Measurements from ENCODE around the gene ZNF169.
"Not testable (repeated sequence)": the region's sequence is repeated elsewhere in the genome, so short reads cannot be mapped to it uniquely, and the experiment has no call there.

- TF ChIP-seq CTCF (IDR thresholded peaks at IDR 0.05; ENCODE audit: low read length); EZH2 (optimal IDR thresholded peaks at IDR 0.05; ENCODE audit: low read depth, low read length); EZH2phosphoT487 (IDR thresholded peaks at IDR 0.05; ENCODE audit: low read length): not testable (repeated sequence)
Measured at GRCh38 chr9:94336445-94336844, 77.3 kb downstream of the ZNF169 start.
